WERI-Rb-1 (cell line): ENCODE measurements around the gene CCDC6.
"Not testable (repeated sequence)": the region's sequence is repeated elsewhere in the genome, so short reads cannot be mapped to it uniquely, and the experiment has no call there.

Experiments used
- DNase-seq: peaks from one replicate; pipeline ENCODE4 v3.0.0-alpha.2; 2020
- H3K27ac ChIP-seq: fragments of 250-450 bp; sonication (Bioruptor Pico); 2 replicates; pipeline ENCODE4 v1.5.1; 2020; ENCODE audit warnings: mild to moderate bottlenecking, moderate library complexity
- H3K27me3 ChIP-seq: fragments of 250-450 bp; sonication (Bioruptor Pico); 2 replicates; pipeline ENCODE4 v1.5.1; 2021; ENCODE audit warnings: mild to moderate bottlenecking, low read depth, moderate library complexity; ENCODE audit not compliant: insufficient read depth, severe bottlenecking
- H3K36me3 ChIP-seq: fragments of 250-450 bp; sonication (Bioruptor Pico); 2 replicates; pipeline ENCODE4 v1.5.1; 2020; ENCODE audit warnings: mild to moderate bottlenecking, moderate library complexity
- H3K4me3 ChIP-seq: 2 replicates; pipeline ENCODE4 v1.5.1; 2011; ENCODE audit warnings: low read depth, mild to moderate bottlenecking, control low read depth, low read length
- H3K9me3 ChIP-seq: fragments of 250-450 bp; sonication (Bioruptor Pico); 2 replicates; pipeline ENCODE4 v1.5.1; 2021; ENCODE audit warnings: mild to moderate bottlenecking, moderate library complexity; ENCODE audit not compliant: severe bottlenecking
- CTCF ChIP-seq: IDR thresholded peaks from 2 replicates; pipeline ENCODE4 v1.5.1; 2011; ENCODE audit warnings: low read depth, mild to moderate bottlenecking, control low read depth, inconsistent platforms, low read length

CCDC6 gene

GRCh38 chr10:59799421-59799820 lies 106.9 kb downstream of the CCDC6 start:
- no peak for DNase-seq
- H3K36me3 ChIP-seq = peaks cover 43% of the 10 kb centered on the region
- no peak overlapping the region for H3K27ac ChIP-seq
- H3K9me3 ChIP-seq = no peaks in the 10 kb centered on the region
- no peaks in the 10 kb centered on the region for H3K27me3 ChIP-seq
- no peak overlapping the region for H3K4me3 ChIP-seq
- no peak for TF ChIP-seq CTCF

DNA sequence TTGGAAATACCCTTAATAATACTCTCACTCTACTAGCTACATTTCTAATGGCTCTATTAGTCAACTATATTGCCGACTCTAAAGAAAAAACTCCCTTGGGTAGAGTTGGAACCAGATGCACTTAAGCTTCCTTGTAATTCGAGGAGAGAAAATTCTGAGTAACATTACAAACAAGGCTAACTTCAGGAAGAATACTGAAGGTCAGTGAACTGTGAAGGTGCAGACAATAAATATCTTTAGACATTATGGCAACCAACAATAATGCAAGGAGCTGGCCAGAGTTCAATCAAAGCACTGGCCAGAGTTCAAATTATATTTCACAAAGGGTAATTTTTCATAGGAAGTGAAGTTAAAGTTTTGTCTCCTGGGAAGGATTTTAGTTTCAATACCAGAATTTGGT lies 112.4 kb downstream of the CCDC6 start:
- Histone ChIP-seq H3K36me3 (peaks cover 41% of the 10 kb centered on the region), H3K27ac (no peak overlapping the region), H3K9me3 (no peaks in the 10 kb centered on the region), H3K27me3 (no peaks in the 10 kb centered on the region), H3K4me3 (no peak overlapping the region)
- DNase-seq = no peak
- no peak for TF ChIP-seq CTCF

- H3K4me3 ChIP-seq = no peak overlapping the region
- no peaks in the 10 kb centered on the region for H3K27me3 ChIP-seq
- no peak overlapping the region for H3K27ac ChIP-seq
- H3K9me3 ChIP-seq = no peaks in the 10 kb centered on the region
- TF ChIP-seq CTCF = no peak
- H3K36me3 ChIP-seq = peaks cover 38% of the 10 kb centered on the region
- no peak for DNase-seq
Observed at GRCh38 chr10:59792812-59793211, 113.5 kb downstream of the CCDC6 start.

GRCh38 chr10:59791601-59792000 lies 114.8 kb downstream of the CCDC6 start:
- TF ChIP-seq CTCF = no peak
- no peak overlapping the region for H3K4me3 ChIP-seq
- H3K36me3 ChIP-seq = peaks cover 36% of the 10 kb centered on the region
- H3K27ac ChIP-seq = no peak overlapping the region
- no peaks in the 10 kb centered on the region for H3K9me3 ChIP-seq
- no peak for DNase-seq
- H3K27me3 ChIP-seq = no peaks in the 10 kb centered on the region

GRCh38 chr10:59790080-59790479 lies 116.3 kb downstream of the CCDC6 start:
- not testable (repeated sequence) for DNase-seq, H3K27me3 ChIP-seq, H3K4me3 ChIP-seq, H3K27ac ChIP-seq, H3K9me3 ChIP-seq
- H3K36me3 ChIP-seq = peaks cover 32% of the 10 kb centered on the region

DNA sequence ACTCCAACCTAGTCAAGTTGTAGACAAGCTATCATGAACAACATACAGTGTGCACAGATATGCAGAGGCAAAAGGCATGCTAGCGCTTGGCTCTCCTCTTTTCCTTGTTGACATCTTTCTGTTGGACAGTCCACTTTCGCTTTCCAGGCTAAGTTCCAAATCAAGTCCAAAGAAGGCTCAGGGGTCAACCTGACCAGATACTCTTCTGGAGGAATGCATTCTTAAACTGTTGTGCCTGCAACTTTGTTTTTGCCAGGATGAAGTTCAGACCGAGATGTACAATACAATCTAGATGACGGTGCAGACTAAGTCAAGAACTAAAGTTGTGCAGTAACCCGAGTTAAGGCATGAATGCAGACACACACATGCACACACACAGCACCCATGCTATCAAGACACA lies 117.4 kb downstream of the CCDC6 start:
- H3K4me3 ChIP-seq, H3K9me3 ChIP-seq, H3K27me3 ChIP-seq, DNase-seq, H3K27ac ChIP-seq: not testable (repeated sequence)
- H3K36me3 ChIP-seq = peaks cover 29% of the 10 kb centered on the region

DNA sequence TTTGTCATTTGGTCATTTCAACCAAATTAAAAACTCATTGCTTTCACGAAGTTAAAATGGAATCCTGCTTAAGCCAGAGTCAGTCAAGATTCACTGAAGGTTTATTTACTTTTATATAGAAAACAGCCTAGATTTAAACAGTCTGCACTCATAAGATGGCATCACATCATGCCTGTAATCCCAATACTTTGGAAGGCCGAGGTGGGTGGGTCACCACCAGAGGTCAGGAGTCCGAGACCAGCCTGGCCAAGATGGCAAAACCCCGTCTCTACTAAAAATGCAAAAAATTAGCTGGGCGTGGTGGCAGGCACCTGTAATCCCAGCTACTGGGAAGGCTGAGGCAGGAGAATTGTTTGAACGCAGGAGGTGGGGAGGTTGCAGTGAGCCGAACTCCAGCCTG lies 119.3 kb downstream of the CCDC6 start:
- not testable (repeated sequence) for H3K27me3 ChIP-seq, H3K4me3 ChIP-seq, H3K27ac ChIP-seq, H3K9me3 ChIP-seq, DNase-seq
- peaks cover 11% of the 10 kb centered on the region for H3K36me3 ChIP-seq

DNA sequence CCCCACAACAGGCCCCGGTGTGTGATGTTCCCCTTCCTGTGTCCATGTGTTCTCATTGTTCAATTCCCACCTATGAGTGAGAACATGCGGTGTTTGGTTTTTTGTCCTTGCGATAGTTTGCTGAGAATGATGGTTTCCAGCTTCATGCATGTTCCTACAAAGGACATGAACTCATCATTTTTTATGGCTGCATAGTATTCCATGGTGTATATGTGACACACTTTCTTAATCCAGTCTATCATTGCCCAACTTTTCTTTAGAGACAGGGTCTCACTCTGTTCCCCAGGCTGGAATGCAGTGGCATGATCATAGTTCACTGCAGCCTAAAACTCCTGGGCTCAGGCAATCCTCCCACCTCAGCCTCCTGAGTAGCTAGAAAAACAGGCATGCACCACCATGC lies 120.9 kb downstream of the CCDC6 start:
- not testable (repeated sequence) for H3K4me3 ChIP-seq, H3K27me3 ChIP-seq, H3K9me3 ChIP-seq, H3K27ac ChIP-seq, H3K36me3 ChIP-seq, DNase-seq
